PFSK-1 (cell line): ENCODE results near the gene ALKBH5.
A peak's percentile ranks its signal among the peaks of the same experiment; 100 is the strongest.

Experiments used
- FOXP2 ChIP-seq: optimal IDR thresholded peaks from 2 replicates; pipeline ENCODE3; 2011; ENCODE audit warnings: borderline replicate concordance, control low read depth, inconsistent platforms; ENCODE audit not compliant: insufficient read depth; ENCODE audit errors: extremely low read length, extremely low read depth
- POLR2AphosphoS5 ChIP-seq: IDR thresholded peaks from 2 replicates; pipeline ENCODE4 v1.6.1; 2012; ENCODE audit warnings: low read depth, mild to moderate bottlenecking, control low read depth, low read length, moderate library complexity
- SIN3A ChIP-seq: IDR thresholded peaks from 2 replicates; pipeline ENCODE4 v1.6.1; 2012; ENCODE audit warnings: mild to moderate bottlenecking, low read length, moderate library complexity, borderline replicate concordance; ENCODE audit not compliant: insufficient read depth
- TAF1 ChIP-seq: IDR thresholded peaks from 2 replicates; pipeline ENCODE4 v1.6.1; 2012; ENCODE audit warnings: low read length, control low read depth, borderline replicate concordance; ENCODE audit not compliant: insufficient read depth
- TF ChIP-seq, protein P1 (sequence below), 2 experiments: IDR thresholded peaks; 2 replicates each; pipeline versions ENCODE4 v1.6.1 to v1.8.0; 2011 to 2012; ENCODE audit warnings: low read depth in 2 of 2, low read length in 2 of 2, control low read depth in 1 of 2, inconsistent platforms in 1 of 2, mild to moderate bottlenecking in 1 of 2, moderate library complexity in 1 of 2; ENCODE audit not compliant: insufficient read depth in 1 of 2

DNA sequence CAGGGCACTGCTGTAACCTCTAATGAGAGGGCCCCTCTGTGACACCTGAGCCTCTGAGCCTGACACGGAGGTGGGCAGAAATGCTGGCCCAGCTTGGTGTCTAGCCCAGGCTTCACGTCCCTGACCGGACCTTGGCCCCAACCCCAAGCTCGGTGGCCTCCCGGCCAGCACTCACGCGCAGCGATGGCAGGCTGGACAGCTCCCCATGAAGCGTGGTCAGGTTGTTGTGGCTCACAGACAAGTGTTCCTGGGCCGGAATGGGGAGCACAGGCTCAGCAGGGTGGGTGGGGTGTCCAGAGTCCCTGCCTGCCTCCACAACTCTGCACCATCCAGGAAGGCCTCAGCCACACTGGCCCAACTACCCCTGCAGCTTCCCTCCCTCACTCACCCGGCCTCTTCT lies 72.7 kb downstream of the ALKBH5 start:
- TF ChIP-seq, protein P1, sequence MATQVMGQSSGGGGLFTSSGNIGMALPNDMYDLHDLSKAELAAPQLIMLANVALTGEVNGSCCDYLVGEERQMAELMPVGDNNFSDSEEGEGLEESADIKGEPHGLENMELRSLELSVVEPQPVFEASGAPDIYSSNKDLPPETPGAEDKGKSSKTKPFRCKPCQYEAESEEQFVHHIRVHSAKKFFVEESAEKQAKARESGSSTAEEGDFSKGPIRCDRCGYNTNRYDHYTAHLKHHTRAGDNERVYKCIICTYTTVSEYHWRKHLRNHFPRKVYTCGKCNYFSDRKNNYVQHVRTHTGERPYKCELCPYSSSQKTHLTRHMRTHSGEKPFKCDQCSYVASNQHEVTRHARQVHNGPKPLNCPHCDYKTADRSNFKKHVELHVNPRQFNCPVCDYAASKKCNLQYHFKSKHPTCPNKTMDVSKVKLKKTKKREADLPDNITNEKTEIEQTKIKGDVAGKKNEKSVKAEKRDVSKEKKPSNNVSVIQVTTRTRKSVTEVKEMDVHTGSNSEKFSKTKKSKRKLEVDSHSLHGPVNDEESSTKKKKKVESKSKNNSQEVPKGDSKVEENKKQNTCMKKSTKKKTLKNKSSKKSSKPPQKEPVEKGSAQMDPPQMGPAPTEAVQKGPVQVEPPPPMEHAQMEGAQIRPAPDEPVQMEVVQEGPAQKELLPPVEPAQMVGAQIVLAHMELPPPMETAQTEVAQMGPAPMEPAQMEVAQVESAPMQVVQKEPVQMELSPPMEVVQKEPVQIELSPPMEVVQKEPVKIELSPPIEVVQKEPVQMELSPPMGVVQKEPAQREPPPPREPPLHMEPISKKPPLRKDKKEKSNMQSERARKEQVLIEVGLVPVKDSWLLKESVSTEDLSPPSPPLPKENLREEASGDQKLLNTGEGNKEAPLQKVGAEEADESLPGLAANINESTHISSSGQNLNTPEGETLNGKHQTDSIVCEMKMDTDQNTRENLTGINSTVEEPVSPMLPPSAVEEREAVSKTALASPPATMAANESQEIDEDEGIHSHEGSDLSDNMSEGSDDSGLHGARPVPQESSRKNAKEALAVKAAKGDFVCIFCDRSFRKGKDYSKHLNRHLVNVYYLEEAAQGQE (IDR thresholded peaks at IDR 0.05; ENCODE audit: insufficient read depth in 1 of 2, low read depth in 2 of 2, low read length in 2 of 2): 0 out of 4 replicates have a peak, but pooled peaks have one; percentile 31 to 56
- TF ChIP-seq POLR2AphosphoS5: no peak
- no peak for TF ChIP-seq SIN3A
- TF ChIP-seq TAF1: no peak
- no peak for TF ChIP-seq FOXP2
